Nephron progenitor cell (in vitro differentiated cells): ENCODE data around the gene APOBEC3F.

Experiments
- DNase-seq: peaks from one replicate; pipeline ENCODE4 v3.0.0; 2021
- H3K27ac Mint-ChIP-seq: 2 replicates; pipeline ENCODE4 v1.8.0; 2021; ENCODE audit warnings: mild to moderate bottlenecking, moderate library complexity, mixed read lengths
- H3K27me3 Mint-ChIP-seq: 2 replicates; pipeline ENCODE4 v1.8.0; 2021; ENCODE audit warnings: mild to moderate bottlenecking, low read depth, mixed read lengths; ENCODE audit not compliant: poor library complexity
- H3K36me3 Mint-ChIP-seq: 2 replicates; pipeline ENCODE4 v1.8.0; 2021; ENCODE audit warnings: low read depth, mixed read lengths
- H3K4me1 Mint-ChIP-seq: 2 replicates; pipeline ENCODE4 v1.8.0; 2021; ENCODE audit warnings: mixed read lengths
- H3K4me3 Mint-ChIP-seq: 2 replicates; pipeline ENCODE4 v1.8.0; 2021; ENCODE audit warnings: mild to moderate bottlenecking, moderate library complexity, mixed read lengths
- H3K9me3 Mint-ChIP-seq: 2 replicates; pipeline ENCODE4 v1.8.0; 2021; ENCODE audit warnings: mild to moderate bottlenecking, moderate library complexity, mixed read lengths
- TF ChIP-seq, protein P1 (sequence below): fragments of 200-600 bp; sonication (generic); IDR thresholded peaks from 2 replicates; pipeline ENCODE4 v1.5.0; 2021; ENCODE audit warnings: antibody characterized with exemption

The APOBEC3F gene

DNA sequence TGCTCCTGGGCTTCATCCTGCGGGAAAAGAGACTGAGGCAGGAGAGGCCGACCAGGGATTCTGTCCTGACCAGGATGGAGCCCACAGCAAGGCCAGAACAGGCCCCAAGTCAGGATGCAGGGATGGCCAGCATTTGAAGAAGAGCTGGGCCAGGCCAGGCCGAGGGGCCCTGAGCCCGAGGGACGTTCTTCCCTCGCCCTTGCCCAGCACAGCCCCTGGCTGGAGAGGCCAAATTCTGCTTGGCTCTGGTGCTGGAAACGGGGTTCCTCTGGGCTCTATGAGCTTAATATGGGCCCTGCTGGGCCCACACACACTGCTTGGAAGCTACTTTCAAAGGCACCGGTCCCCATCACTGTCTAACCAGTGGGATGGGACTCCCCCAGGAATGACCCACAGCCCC, 44.0 kb downstream of the APOBEC3F start:
- TF ChIP-seq, protein P1, sequence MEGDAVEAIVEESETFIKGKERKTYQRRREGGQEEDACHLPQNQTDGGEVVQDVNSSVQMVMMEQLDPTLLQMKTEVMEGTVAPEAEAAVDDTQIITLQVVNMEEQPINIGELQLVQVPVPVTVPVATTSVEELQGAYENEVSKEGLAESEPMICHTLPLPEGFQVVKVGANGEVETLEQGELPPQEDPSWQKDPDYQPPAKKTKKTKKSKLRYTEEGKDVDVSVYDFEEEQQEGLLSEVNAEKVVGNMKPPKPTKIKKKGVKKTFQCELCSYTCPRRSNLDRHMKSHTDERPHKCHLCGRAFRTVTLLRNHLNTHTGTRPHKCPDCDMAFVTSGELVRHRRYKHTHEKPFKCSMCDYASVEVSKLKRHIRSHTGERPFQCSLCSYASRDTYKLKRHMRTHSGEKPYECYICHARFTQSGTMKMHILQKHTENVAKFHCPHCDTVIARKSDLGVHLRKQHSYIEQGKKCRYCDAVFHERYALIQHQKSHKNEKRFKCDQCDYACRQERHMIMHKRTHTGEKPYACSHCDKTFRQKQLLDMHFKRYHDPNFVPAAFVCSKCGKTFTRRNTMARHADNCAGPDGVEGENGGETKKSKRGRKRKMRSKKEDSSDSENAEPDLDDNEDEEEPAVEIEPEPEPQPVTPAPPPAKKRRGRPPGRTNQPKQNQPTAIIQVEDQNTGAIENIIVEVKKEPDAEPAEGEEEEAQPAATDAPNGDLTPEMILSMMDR: no peak
- Mint-ChIP-seq H3K36me3 (no peaks in the 10 kb centered on the region), H3K9me3 (no peaks in the 10 kb centered on the region), H3K27me3 (peaks cover 13% of the 10 kb centered on the region), H3K27ac (no peak overlapping the region), H3K4me3 (no peak overlapping the region), H3K4me1 (peaks cover 71% of the 10 kb centered on the region)
- no peak for DNase-seq

DNA sequence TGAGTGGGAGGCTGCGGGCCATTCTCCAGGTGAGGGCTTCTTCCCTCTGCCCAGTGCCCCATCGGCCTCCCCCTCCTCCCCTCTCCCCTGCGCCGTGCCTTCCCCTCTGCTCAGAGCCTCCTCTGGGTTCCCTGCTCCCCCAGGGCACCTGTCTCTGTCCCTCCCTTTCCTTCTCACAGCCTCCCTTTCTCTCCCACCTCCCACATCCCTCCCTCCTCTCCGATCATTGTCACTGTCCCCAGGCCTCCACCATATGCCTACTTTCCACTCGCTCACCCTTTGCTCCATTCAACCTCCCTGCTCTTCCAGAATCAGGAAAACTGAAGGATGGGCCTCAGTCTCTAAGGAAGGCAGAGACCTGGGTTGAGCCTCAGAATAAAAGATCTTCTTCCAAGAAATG, 46.4 kb downstream of the APOBEC3F start:
- Mint-ChIP-seq H3K4me1 (peaks cover 61% of the 10 kb centered on the region), H3K27ac (no peak overlapping the region), H3K27me3 (peaks cover 16% of the 10 kb centered on the region), H3K4me3 (no peak overlapping the region), H3K9me3 (no peaks in the 10 kb centered on the region), H3K36me3 (no peaks in the 10 kb centered on the region)
- no peak for DNase-seq
- TF ChIP-seq, protein P1: no peak

DNA sequence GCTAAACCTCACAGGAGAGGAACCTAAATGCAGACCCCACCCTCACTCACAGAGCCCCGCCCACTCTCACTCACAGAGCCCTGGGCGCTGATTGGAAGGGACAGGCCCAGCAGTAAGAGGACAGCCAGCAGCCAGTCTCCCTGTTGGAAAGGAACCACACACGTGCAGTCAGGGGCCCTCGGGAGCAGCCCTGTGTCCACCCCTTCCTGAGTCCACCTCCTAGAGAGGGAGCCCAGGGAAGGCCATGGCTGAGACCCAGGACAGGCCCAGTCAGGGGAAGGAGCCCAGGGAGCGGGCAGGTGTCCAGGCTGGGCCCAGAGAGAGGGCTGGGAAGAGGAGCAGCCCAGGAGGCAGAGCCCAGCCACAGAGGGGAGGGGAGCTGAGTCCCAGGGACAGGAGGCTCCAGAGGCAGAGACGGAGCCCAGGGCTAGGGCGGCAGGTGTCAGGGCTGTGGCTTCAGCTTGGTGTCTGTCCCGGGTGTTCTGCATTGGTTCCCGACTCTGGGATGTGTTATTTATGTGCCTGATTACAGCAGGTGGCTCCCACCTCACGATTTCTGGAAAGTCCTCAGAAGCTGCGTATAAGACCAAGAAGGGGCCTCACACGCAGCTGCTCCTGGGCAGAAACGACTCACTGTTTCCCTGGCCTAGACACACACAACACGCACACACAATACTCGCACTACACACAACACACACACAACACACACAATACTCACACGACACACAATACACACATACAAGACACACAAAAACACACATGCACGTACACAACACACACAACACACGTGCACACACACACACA, 47.4 kb downstream of the APOBEC3F start:
- no peaks in the 10 kb centered on the region for H3K9me3 Mint-ChIP-seq
- H3K4me1 Mint-ChIP-seq: peaks cover 61% of the 10 kb centered on the region
- peak overlapping the region; percentile 14 for H3K27ac Mint-ChIP-seq
- TF ChIP-seq, protein P1: no peak
- peak; percentile 66 for DNase-seq
- no peaks in the 10 kb centered on the region for H3K36me3 Mint-ChIP-seq
- no peak overlapping the region for H3K4me3 Mint-ChIP-seq
- peaks cover 16% of the 10 kb centered on the region for H3K27me3 Mint-ChIP-seq

DNA sequence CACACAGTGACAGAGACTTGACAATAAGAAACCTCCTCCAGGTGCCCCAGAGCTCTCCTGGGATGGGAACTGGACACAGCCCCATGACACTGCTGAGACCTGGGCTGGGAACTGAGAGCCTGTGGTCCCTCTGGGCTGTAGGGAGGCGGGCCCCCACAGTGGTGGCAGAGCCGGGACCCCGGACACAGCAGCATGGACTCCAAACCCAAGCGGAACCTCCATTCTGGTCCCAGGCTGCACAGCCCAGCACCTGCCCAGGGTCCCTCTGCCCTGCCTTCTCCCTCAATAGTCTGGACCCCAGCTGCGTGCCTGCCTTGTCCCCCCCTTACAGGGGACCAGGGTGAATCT, 48.0 kb downstream of the APOBEC3F start:
- no peaks in the 10 kb centered on the region for H3K36me3 Mint-ChIP-seq
- H3K27ac Mint-ChIP-seq: peak overlapping the region; percentile 14
- peaks cover 16% of the 10 kb centered on the region for H3K27me3 Mint-ChIP-seq

DNA sequence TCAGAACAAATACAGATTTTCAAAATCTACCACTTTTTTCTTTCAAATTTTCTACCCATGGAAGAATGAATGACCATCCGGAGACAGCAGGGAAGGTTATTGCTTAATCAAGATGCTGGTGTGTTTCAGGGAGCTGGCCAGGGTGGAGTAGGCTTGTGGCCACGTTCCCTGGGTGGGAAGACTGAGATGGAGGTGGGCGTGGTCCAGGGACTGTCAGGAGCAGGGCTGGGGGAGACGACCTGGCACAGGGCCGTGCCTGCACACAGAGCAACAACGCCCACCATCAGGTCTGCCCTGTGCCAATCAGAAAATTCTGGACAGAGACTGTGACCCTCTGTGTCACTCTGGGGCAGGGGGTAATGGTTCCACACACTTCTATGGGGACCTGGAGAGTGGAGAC, 49.3 kb downstream of the APOBEC3F start:
- TF ChIP-seq, protein P1: no peak
- Mint-ChIP-seq H3K4me3 (no peak overlapping the region), H3K9me3 (no peaks in the 10 kb centered on the region), H3K27ac (peak overlapping the region; percentile 86), H3K36me3 (no peaks in the 10 kb centered on the region), H3K4me1 (peaks cover 64% of the 10 kb centered on the region), H3K27me3 (peaks cover 16% of the 10 kb centered on the region)
- no peak for DNase-seq

More for the DNA sequence above, 48.0 kb downstream of the APOBEC3F start:
- Mint-ChIP-seq H3K4me1 (peaks cover 57% of the 10 kb centered on the region), H3K4me3 (no peak overlapping the region), H3K9me3 (no peaks in the 10 kb centered on the region)
- no peak for DNase-seq
- TF ChIP-seq, protein P1: no peak
